Activated gamma-delta T cell (primary cell): Measurements from ENCODE around the gene BTG1.
"Not testable (repeated sequence)": the region's sequence is repeated elsewhere in the genome, so short reads cannot be mapped to it uniquely, and the experiment has no call there.

Experiments used
- DNase-seq: peaks from one replicate; lab custom pipeline; 2025; lab: John Stamatoyannopoulos, UW

The BTG1 gene

GRCh38 chr12:92098594-92099380 lies 46.9 kb downstream of the BTG1 start:
- no peak for DNase-seq

GRCh38 chr12:92096346-92097136 lies 49.1 kb downstream of the BTG1 start:
- no peak for DNase-seq

- DNase-seq: no peak
These were observed 50.9 kb downstream of the BTG1 start for GRCh38 chr12:92094751-92095161.

DNA sequence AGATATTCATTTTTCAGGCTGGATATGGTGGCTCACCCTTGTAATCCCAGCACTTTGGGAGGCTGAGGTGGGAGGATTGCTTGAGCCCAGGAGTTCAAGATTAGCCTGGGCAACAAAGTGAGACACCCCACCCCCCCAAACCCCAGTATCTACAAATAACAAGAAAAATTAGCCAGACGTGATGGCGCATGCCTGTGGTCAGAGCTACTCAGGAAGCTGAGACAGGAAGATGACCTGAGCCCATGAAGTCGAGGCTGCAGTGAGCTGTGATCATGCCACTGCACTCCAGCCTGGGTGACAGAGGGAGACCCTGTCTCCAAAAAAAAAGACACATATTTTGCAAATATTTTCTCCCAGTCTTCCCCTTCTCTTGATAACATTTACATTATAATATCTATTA lies 51.3 kb downstream of the BTG1 start:
- not testable (repeated sequence) for DNase-seq
